Kidney epithelial cell (primary cell): Measurements from ENCODE around the gene ZFYVE1. TPM values are rescaled to one million over a fixed set of nuclear protein-coding genes. Genes with fewer than 3 reads are reported as not detected.

Source experiments
- DNase-seq: peaks from one replicate; pipeline ENCODE4 v3.0.0-alpha.2; 2010; ENCODE audit warnings: low read depth
- H3K27me3 ChIP-seq: 2 replicates; pipeline ENCODE4 v1.6.0; 2011; ENCODE audit warnings: low read length; ENCODE audit not compliant: control insufficient read depth, insufficient read depth
- H3K36me3 ChIP-seq: 2 replicates; pipeline ENCODE4 v1.5.1; 2011; ENCODE audit warnings: low read length; ENCODE audit not compliant: control insufficient read depth, insufficient read depth
- H3K4me3 ChIP-seq: 2 replicates; pipeline ENCODE4 v1.5.1; 2011; ENCODE audit warnings: low read depth, mild to moderate bottlenecking, control low read depth, low read length
- total RNA-seq: library from RNA; depleted of rRNA; stranded (reverse); fragments of >200 nt; gene quantifications from 2 replicates; pipeline ENCODE4 v1.2.3, GENCODE V29; 2015
- TF ChIP-seq, protein P1 (sequence below): IDR thresholded peaks from 2 replicates; pipeline ENCODE4 v1.5.1; 2011; ENCODE audit warnings: mild to moderate bottlenecking, moderate library complexity, low read length, control low read depth, inconsistent platforms; ENCODE audit not compliant: insufficient read depth, poor library complexity, severe bottlenecking

Gene ZFYVE1
- total RNA-seq, 1 donor from 2014 or later: 18.4 TPM

DNA sequence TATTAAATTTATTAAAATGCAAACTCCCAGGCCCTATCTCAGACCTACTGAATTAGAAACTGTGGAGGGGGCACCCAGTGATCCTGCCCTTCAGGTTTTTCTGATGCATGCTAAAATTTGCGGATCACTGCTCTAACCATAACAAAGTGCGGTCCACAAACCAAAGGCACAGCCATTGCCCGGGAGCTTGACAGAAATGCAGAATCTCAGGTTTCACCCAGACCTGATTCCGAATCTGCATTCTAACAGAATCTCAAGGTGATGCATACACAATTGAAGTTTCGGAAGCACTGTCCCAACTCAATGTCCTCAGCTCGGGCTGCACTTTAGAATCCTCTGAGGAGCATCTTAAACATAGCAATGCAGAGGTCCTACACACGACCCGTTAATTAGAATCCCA, 46.0 kb downstream of the ZFYVE1 start:
- TF ChIP-seq, protein P1, sequence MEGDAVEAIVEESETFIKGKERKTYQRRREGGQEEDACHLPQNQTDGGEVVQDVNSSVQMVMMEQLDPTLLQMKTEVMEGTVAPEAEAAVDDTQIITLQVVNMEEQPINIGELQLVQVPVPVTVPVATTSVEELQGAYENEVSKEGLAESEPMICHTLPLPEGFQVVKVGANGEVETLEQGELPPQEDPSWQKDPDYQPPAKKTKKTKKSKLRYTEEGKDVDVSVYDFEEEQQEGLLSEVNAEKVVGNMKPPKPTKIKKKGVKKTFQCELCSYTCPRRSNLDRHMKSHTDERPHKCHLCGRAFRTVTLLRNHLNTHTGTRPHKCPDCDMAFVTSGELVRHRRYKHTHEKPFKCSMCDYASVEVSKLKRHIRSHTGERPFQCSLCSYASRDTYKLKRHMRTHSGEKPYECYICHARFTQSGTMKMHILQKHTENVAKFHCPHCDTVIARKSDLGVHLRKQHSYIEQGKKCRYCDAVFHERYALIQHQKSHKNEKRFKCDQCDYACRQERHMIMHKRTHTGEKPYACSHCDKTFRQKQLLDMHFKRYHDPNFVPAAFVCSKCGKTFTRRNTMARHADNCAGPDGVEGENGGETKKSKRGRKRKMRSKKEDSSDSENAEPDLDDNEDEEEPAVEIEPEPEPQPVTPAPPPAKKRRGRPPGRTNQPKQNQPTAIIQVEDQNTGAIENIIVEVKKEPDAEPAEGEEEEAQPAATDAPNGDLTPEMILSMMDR: no peak
- no peak for DNase-seq
- Histone ChIP-seq H3K27me3 (no peaks in the 10 kb centered on the region), H3K4me3 (no peak overlapping the region), H3K36me3 (peaks cover 5% of the 10 kb centered on the region)

DNA sequence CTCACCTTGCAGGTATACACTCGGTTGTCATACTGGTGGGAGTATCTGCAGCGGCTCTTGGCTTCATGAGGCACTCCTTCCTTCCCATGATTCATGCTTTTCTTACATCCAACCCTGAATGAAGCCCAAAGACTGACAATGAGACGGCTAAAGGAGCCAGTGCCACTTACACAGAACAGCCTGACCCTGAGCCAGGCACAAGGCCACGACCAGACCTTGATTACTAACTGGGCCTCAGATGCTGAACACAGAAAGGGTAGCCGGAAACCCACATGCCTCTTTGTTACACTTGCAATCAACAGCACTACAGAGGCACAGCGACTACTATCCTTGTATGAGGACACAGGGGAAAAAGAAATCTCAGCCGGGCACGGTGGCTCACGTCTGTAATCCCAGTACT, 48.0 kb downstream of the ZFYVE1 start:
- Histone ChIP-seq H3K27me3 (no peaks in the 10 kb centered on the region), H3K4me3 (no peak overlapping the region), H3K36me3 (peaks cover 5% of the 10 kb centered on the region)
- TF ChIP-seq, protein P1: no peak
- no peak for DNase-seq

DNA sequence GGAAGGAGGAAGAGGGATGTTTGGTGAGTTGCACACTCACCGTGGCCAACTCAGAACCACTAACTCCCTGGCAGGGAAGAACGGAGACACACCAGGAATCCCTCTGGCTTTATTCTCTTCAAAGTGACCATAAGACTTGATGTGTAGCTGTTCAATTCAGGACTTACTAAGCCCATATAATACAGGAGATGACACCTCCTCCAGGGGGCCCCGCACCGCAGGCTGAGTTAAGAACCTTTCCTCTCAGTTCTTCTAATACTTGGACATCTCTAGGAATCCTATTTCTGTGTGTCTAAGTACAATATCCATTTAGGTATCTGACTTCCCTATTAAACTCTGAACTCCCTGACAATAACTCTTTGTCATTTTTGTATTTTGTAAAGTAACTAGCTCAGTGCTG, 51.1 kb downstream of the ZFYVE1 start:
- H3K36me3 ChIP-seq: peaks cover 6% of the 10 kb centered on the region
- H3K27me3 ChIP-seq: no peaks in the 10 kb centered on the region
- H3K4me3 ChIP-seq: no peak overlapping the region

DNA sequence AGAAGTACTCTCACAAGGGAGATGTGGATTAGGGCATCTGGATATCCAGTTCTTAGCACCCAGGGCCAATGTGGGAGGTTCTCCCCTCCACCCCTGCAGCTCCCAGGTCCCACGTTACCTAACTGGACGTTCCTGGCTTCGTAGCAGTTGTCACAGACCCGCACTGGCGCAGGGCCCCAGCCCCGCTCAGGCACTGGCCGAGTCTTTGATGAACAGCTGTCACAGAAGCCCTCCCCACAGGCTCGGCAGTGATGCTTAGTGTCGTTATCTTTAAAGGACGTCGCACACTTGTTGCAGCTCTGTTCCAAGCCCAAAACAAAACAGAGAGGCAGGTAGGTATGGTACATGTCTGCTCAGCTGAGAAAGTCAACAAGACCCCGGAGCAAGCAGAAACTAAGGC, 52.2 kb downstream of the ZFYVE1 start:
- H3K36me3 ChIP-seq: peaks cover 4% of the 10 kb centered on the region
- H3K4me3 ChIP-seq: no peak overlapping the region
- no peak for DNase-seq
- TF ChIP-seq, protein P1: no peak
- H3K27me3 ChIP-seq: no peaks in the 10 kb centered on the region

More for the DNA sequence above, 51.1 kb downstream of the ZFYVE1 start:
- TF ChIP-seq, protein P1: no peak
- no peak for DNase-seq

DNA sequence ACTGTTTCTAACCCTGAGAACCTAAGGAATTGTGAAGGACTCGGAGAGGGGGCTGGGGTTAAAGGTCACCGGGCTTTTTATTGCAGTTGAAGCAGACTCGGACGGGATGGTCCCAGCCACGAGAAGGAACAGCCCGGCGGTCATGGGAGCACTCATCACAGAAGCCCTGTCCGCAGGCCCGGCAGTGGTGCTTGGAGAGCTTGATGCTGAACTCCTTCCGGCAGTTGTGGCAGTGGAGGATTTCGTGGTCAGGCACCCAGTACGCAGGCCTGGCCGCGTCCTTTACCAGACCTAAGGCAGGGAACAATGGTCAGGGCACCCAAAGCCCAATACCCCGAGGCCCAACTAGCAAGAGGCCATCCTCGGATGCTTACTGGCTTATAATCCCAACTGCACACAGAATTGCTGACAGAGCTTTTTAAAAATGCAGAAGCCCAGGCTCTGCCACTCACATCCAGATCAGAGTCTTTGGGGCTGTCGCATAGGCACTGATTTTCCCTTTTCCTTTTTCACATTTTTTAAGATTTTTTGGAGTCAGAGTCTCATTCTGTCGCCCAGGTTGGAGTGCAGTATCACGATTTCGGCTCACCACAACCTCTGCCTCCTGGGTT, 56.0 kb downstream of the ZFYVE1 start:
- Histone ChIP-seq H3K36me3 (peaks cover 3% of the 10 kb centered on the region), H3K27me3 (no peaks in the 10 kb centered on the region), H3K4me3 (no peak overlapping the region)
- TF ChIP-seq, protein P1: no peak
- no peak for DNase-seq

DNA sequence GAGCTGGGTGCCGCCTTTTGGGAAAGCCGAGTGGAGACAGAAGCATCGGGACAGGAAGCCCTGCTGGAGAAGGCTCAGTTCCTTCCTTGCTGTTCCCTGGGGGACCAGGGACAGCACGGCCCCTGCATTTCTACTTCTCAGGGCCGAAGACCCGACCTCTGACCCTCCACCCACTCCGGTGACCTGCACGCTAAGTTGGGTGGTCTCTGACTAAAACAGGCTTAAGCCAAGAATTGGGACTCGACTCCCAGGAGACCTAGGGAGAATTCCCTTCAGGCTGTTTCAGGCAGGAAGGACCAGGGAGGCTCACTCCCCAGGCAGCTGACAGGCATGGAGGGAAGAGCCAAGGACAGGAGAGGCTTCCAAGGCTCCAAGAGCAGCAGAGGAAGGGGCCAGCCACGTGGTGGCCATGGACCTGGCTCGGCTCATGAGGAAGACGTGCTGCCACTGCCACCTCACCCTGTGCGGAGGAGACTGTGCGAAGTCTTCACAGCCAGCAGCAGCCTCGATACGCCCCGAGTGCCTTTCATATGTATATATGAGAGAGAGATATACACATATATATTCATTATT, 56.8 kb downstream of the ZFYVE1 start:
- peaks cover 3% of the 10 kb centered on the region for H3K36me3 ChIP-seq
- no peak overlapping the region for H3K4me3 ChIP-seq
- TF ChIP-seq, protein P1: no peak
- H3K27me3 ChIP-seq: no peaks in the 10 kb centered on the region
- no peak for DNase-seq
